Stimulated activated CD8-positive, alpha-beta memory T cell treated with anti-CD3 and anti-CD28 coated beads, Interleukin-2, amount 100 ng/mL, for 48 hours (primary cell): ENCODE results near the gene PRSS27.
"Not testable (repeated sequence)": the region's sequence is repeated elsewhere in the genome, so short reads cannot be mapped to it uniquely, and the experiment has no call there.

ENCODE experiments used
- DNase-seq, 2 donors: peaks; one replicate each; pipeline ENCODE4 v3.0.0-alpha.2; 2020; ENCODE audit warnings: low read depth in 2 of 2

Gene PRSS27

GRCh38 chr16:2673066-2673999 lies 46.7 kb downstream of the PRSS27 start:
- peak; percentile 89 to 92 for DNase-seq

DNA sequence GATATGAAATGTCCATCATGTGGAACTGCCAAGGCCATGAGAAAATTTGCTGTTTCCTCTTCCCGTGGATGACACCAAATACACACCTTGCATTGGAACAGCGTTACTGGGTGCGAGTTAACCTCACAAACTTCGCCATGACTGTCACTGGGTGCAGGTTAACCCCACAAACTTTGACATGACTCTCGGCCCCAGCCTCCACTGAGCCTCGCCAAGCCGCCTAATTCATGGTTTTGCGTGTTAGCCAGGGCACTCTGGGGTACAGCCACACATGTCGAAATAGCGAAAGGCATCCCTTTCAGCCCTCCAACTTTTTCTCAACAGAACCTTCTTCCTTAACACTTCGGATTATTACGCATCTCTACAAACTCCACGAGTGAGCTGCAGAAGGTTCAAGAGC lies 48.3 kb downstream of the PRSS27 start:
- no peak for DNase-seq

DNA sequence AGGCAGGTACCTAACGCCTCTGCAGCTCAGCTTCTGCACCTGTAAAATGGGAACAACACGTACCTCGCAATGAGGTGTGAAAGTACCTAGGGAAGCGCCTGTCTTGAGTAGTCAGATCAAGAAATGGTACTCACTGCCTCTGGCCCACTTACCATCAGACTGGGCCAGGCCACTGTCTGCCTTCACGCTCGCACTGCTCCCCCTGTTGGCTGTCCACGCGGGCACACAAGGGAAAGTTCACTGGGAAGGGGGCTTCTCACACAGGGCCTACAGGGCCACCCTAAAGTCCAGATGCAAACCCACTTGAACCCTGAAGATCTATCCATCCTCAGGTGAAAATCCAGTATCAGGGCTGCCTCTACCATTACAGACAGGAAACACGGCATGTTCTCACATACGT lies 48.8 kb downstream of the PRSS27 start:
- DNase-seq: not testable (repeated sequence)

DNA sequence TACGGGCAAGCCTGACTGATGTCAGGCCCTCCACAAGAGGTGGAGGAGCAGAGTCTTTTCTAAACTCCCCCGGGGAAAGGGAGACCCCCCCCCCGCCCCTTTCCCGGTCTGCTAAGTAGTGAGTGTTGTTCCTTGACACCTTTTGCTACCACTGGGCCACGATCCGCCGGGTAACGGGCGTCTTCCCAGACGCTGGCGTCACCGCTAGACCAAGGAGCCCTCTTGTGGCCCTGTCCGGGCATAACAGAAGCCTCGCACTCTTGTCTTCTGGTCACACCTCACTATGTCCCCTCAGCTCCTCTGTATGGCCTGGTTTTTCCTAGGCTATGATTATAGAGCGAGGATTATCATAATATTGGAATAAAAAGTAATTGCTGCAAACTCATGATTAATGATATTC lies 50.0 kb downstream of the PRSS27 start:
- DNase-seq: peak; percentile 46 to 63

DNA sequence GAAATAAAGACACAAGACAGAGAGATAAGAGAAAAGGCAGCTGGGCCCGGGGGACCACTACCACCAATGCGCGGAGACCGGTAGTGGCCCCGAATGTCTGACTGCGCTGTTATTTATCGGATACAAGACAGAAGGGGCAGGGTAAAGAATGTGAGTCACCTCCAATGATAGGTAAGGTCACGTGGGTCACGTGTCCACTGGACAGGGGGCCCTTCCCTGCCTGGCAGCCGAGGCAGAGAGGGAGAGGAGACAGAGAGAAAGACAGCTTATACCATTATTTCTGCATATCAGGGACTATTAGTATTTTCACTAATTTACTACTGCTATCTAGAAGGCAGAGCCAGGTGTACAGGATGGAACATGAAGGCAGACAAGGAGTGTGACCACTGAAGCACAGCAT lies 50.4 kb downstream of the PRSS27 start:
- not testable (repeated sequence) for DNase-seq

DNA sequence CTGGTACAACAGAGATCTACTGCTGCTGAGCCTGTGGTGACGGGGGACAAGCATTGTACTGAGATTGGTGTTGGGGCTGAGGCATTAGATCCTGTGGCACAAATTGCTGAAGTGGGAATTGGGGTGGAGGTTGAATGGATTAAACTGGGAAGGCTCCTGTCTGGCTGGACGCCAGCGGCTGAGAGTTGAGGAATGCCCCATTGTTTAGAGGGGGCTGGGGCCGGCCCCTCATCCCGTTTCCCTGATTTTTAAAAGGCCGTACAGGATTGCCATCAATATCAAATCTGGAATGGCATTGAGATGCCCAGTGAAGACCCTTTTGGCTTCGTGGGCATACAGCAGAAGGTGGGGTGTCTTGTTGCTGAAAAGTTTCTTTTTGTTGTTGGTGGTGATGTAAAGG lies 53.4 kb downstream of the PRSS27 start:
- not testable (repeated sequence) for DNase-seq

GRCh38 chr16:2664574-2664982 lies 55.4 kb downstream of the PRSS27 start:
- no peak for DNase-seq

GRCh38 chr16:2663553-2664546 lies 56.2 kb downstream of the PRSS27 start:
- DNase-seq: no peak
